Stimulated activated naive CD8-positive, alpha-beta T cell treated with anti-CD3 and anti-CD28 coated beads, Interleukin-15, Interleukin-2, amounts not matched to agents 100 U/mL and 50 U/mL, for 24 hours (primary cell): ENCODE measurements around the gene RNF10.
A peak's percentile ranks its signal among the peaks of the same experiment; 100 is the strongest.
"Not testable (repeated sequence)": the region's sequence is repeated elsewhere in the genome, so short reads cannot be mapped to it uniquely, and the experiment has no call there.

Experiments used
- ATAC-seq: fragments of 150-1000 bp; cut with Tn5 transposase; one replicate; pipeline ENCODE4 v1.10.0; 2021
- DNase-seq: peaks from one replicate; pipeline ENCODE4 v3.0.0; 2021

RNF10 gene

DNA sequence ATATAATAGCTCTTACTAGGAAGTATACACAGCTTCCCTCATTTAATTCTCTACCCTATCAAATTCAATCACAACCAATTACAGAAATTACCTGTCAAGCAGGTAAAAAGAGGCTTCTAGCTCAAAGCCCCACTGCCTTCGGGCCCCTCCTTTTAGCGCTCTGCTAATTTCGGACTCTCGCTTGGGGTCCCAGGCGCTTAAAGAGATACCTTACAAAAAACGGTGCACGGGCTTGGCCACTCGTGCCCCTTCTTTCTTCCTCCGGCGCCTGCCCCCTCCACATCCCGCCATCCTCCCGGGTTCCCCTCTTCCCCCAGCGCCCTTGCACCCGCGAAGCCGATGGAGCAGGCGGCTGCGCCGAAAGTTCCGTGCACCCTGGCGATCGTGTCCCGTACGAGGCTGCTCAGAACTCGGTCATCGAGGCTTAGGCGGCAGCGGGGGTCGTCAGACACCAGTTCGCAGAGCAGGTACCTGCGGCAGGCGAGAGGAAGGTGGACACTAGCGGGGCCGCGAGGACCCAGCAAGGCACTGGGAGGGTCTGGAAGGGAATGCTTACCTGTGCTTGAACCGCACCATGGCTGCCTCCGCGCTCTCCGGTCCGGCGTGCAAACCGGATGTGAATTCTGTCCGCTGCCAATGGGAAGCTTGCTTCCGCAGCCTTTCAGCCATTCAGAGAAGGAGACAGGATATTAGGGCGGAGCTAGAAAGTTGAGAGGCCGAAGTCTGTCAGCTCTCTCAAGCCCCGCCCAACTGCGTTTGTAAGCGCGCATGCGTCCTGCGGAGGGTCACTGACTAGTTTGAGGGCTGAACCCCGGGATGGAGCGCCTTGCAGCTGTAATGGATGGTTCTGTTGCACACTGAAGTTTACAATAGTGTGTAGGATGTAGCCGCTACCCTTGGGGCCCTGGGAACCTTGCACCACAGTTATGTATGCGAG, 46.9 kb downstream of the RNF10 start, which contains the start of gene POP5:
POP5 (minus strand) TSS at position 616 of the 937 bp plus-strand sequence; CDS start at position 576, 40 bp downstream.
- DNase-seq (peak; percentile 95), ATAC-seq (peak; percentile 93)

DNA sequence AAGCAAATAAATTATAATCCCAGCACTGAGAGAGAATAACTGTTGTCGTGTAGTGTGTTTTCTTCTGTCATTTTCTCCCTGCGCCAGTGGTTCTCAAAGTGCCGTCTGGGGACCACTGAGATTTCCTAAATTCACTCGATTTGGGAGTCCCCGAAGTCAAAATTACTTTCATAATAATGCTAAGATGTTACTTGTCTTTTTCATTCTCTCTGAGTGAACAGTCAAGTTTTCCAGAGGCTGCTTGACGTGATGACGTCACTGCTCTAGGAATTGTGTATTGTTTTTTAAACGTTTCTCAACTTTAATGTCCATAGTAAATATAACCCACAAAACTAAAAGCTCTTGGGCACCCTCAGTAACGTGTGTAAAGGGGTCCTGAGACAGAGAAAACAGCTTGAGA, 47.8 kb downstream of the RNF10 start:
- ATAC-seq (no peak), DNase-seq (no peak)

GRCh38 chr12:120583478-120584030, 49.4 kb downstream of the RNF10 start:
- peak; percentile 92 for DNase-seq
- ATAC-seq: peak; percentile 38

GRCh38 chr12:120584343-120585149, 50.4 kb downstream of the RNF10 start:
- DNase-seq: peak; percentile 65
- ATAC-seq: no peak

DNA sequence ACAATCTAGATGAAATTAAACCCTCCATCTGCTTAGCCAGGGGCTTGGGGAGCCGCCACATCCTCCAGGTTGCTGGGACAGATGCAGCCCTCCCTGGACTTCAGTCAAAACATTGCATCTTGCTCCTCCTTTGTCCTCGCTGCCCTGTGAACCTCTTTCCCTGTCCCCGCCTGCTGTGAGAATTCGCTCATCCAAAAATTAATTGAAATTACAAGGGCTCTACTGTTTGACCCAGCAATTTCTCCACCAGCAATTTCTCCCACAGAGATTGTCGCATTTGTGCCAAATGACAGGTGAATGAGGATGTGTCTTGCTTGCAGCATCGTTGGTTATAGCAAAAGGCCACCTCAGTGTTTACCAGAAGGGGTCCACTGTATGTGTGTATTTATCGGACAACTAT, 52.0 kb downstream of the RNF10 start:
- DNase-seq (no peak), ATAC-seq (no peak)

DNA sequence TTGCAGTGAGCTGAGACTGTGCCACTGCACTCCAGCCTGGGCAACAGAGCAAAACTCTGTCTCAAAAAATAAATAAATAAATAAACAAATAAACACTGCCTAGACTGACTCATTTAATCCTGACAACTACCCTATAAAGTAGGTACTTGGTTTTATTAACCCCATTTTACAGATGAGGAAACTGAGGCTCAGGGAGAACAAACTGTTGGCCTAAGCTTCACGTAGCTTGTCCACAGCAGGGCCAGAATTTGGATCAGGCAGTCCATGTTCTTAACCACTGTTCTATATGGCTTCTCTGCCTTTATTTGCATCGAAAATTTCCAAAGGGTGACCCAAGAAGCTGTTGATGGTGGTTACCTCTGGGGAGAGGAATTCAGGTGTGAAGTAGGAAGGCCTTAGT, 52.7 kb downstream of the RNF10 start:
- ATAC-seq: no peak

GRCh38 chr12:120588371-120588770, 54.2 kb downstream of the RNF10 start:
- ATAC-seq (no peak), DNase-seq (no peak)

More for the DNA sequence above, 52.7 kb downstream of the RNF10 start:
- DNase-seq: no peak

GRCh38 chr12:120588948-120589930, 55.1 kb downstream of the RNF10 start:
- ATAC-seq (no peak), DNase-seq (no peak)

- ATAC-seq (no peak), DNase-seq (no peak)
These were observed 56.7 kb downstream of the RNF10 start for GRCh38 chr12:120590741-120591407.

DNA sequence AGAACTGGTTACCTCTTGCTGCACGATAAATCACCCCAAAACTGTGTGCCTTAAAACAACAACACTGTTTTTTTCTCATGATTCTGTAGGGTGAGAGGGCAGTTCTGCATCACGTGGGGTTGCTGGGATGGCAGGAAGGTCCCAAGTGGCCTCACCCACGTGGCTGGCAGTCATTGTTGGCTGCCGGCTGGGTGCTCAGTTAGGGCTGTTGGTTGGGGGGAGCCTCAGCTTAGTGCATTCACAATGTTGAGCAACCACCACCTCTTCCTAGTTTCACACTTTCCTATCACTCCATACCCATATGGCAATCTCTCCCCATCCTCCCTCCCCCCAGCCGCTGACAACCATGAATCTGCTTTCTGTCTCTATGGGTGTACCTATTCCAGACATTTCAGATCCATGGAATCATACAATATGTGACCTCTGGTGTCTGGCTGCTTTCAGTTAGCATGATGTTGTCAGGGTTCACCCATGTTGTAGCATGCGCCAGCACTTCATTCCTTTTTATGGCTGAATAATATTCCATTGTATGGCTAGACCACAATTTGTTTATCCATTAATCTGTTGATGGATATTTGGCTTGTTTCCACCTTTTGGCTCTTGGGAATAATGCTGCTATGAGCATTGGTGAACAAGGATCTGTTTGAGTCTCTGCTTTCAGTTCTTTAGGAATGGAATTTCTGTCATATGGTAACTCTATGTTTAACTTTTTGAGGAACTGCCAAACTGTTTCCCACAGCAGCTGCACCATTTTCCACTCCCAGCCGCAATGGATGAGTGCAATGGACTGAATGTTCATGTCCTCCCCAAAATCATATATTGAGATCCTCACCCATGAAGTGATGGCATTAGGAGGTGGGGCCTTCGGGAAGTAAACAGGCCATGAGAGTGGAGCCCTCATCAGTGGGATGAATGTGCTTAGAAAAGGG, 58.2 kb downstream of the RNF10 start:
- DNase-seq (no peak), ATAC-seq (no peak)

- DNase-seq: no peak
- ATAC-seq: no peak
These were observed 62.7 kb downstream of the RNF10 start for GRCh38 chr12:120596901-120597300.

DNA sequence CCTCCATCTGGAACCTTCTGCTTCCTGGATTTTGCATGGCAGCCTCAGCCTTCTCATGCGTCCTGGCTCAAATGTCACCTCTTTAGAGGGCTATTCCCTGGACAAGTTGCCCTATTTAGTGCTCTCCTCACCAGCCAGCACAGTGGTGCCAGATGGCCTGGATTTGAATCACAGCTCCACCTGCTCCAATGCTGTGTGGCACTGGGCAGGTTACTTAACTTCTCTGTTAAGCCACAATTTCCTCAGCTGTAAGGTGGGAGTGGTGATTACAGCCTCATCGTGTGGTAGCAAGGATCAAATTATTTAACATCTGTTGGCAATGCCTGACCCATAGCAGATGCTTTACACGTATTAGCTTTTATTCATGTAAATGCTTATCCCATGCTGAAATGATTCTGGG, 63.7 kb downstream of the RNF10 start:
- no peak for DNase-seq
- no peak for ATAC-seq

DNA sequence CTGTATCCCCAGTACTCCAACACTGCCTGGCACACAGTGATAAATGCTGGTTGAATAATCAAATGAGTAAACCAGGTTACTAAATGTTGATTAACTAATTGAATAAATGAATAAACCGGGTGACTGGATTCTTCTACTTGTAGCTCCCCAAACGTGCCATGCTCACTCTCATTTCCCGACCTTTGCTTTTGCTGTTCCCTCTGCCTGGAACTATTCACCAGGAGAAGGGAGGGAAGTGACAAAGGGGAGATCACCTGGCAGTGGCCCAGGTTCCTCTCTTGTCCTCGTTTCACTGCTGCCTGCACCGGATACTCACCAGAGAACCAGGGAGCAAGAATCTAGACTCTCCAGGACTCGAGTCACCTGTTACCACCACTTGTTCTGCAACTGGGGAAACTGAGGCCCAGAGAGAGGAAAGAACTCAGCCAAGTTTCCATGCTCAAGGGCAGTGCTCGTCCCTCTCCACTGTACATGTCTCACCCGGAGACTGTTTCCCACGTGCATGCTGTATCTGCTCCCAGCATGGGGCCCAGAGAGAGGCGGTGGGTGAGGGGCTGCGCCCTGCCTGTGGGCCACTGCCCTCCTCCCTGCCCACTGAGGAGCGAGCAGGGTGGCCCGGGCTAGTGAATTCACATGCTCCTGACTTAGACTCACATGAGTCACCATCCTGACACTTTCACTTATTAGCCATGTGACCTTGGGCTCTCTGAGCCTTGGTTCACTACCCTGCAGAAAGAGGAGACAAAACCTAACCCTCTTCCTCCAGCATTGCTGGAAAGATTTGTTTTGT, 64.7 kb downstream of the RNF10 start:
- ATAC-seq (no peak), DNase-seq (no peak)

DNA sequence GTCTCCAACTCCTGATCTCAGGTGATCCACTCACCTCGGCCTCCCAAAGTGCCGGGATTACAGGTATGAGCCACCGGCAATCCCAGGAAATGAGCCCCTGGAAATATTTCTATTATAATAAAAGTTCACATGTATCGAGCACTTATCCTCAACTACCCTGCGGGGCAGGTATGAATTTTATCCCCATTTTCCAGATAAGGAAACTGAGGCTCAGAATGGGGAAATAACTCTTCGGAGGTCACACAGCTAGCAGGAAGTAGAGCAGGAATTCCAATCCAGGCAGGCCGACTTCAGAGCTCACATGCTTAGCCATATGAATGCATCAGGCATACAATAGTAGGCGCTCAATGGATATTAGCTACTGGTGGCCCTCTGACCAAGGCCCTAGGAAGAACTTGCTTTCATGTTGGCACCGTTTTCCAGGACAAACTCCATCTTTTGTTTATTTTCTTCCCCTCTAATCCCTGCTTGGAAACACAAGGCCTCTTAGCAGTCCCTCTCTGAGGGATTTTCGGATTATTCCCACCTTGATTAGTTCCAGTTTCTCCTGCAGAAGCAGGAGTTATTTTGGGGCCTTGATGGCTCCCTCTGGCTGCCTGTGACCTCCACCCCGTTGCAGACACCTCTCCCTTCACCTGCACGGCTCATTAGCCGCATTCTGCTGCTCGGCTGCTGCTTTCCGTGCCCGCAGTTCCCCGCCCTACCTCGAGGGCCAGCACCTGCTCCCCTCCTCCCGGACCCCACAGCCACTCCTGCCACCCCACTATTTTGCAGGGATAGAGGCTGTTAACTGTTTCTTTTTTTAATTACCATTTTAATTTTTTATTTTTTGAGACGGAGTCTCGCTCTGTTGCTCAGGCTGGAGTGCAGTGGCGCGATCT, 65.8 kb downstream of the RNF10 start:
- DNase-seq (no peak), ATAC-seq (no peak)

- DNase-seq: not testable (repeated sequence)
- peak; percentile 19 for ATAC-seq
These were observed 68.3 kb downstream of the RNF10 start for GRCh38 chr12:120602416-120602815.

DNA sequence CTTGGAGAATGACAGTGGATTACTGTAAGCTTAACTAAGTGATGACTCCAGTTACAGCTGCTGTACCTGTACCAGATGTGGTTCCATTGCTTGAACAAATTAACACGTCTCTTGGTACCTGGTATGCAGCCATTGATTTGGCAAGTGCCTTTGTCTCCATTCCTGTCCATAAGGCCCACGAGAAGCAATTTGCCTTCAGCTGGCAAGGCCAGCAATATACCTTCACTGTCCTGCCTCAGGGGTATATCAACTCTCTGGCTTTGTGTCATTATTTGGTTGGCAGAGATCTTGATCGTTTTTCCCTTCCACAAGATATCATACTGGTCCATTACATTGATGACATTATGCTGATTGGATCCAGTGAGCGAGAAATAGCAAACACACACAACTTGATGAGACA, 76.4 kb downstream of the RNF10 start:
- DNase-seq (no peak), ATAC-seq (no peak)

GRCh38 chr12:120611534-120611933, 77.4 kb downstream of the RNF10 start:
- not testable (repeated sequence) for DNase-seq, ATAC-seq

DNA sequence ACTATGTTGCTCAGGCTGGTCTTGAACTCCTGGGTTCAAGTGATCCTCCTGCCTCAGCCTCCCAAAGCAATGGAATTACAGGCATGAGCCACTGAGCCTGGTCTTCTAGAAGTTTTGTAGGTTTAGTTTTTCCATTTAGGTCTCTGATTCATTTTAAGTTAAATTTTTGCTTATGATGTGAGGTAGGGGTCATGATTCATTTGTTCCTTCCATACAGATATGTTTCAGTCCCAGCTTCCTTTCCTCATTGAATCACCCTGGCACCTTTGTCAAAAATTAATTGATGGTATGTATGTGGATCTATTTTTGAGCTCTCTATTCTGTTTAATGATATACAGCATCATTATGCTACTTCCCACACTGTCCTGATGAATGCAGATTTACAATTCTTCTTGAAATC, 80.7 kb downstream of the RNF10 start:
- no peak for DNase-seq
- ATAC-seq: peak; percentile 88
